HG02623 (cell line): ENCODE results near the gene RNF25.

ENCODE experiments used
- ATAC-seq: cut with Tn5 transposase; IDR thresholded peaks from one replicate; pipeline ENCODE4 v1.9.1; 2021; ENCODE audit warnings: moderate library complexity; ENCODE audit not compliant: unreplicated experiment

The RNF25 gene

GRCh38 chr2:218680061-218680460 is 8.3 kb upstream of the RNF25 start:
- ATAC-seq, result no peak

DNA sequence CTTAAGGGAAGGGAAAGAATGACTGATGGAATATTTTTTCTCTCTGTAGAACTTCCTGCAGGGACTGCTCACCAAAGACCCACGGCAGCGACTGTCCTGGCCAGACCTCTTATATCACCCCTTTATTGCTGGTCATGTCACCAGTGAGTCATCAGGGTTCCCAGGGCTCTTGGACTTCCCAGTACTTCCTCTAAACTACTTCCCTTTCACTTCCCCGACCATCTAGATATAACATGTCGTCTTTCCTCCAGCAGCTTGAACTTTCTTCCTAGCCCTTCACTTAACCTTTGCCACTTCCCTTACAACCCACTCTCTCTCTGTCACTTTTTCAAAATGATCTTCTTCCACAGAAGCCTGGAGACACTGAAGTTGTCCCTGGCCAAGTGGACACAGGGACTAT is 7.3 kb upstream of the RNF25 start:
- no peak for ATAC-seq

DNA sequence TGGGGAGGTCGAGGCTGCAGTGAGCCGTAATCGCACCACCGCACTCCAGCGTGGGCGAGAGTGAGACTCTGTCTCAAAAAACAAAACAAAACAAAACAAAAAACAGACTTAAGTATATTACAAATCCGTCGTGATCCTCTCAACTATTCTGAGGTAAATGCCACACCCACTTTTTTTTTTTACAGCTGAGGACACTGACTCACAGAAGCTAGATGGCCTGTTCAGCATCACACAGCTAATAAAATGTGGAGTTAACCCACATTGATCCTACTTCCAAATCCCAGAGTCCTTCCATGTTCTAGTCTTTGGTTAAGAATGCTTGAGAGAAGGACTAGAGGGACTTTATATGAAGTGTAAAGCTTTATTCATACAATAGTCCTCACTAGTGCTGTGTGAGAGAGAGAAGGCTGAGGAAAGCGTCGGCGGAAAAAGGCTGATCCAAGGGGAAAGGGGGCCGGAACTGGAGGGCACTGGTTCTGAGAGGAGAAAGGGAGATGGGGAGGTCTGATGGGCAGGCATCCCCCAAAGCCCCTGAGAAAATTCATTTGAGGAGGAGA is 627 bp downstream of the RNF25 start:
- ATAC-seq, result no peak

DNA sequence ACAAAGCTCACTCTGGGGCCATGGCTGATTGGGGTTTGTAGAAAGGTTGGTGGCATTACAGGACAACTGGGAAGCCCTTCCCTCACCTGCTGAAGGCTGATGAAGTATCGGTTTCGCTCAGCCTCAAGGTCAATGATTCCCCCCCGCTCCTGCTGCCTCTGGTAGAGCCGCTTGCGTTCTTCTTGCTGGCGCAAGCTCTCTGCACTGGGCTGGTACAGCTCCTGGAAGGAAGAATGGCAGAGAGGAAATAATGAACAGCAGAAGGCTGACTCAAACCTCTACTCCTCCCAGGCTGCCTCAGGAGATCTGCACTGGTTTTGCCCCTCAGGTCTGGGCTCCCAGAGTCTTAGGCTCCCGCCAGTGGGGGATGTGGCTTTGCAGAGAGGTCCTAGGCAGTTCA is 7.1 kb downstream of the RNF25 start:
- ATAC-seq, result no peak

GRCh38 chr2:218663901-218664300 is 7.9 kb downstream of the RNF25 start:
- no peak for ATAC-seq

- ATAC-seq, result no peak
These were observed 9.0 kb downstream of the RNF25 start for GRCh38 chr2:218662827-218663226.

DNA sequence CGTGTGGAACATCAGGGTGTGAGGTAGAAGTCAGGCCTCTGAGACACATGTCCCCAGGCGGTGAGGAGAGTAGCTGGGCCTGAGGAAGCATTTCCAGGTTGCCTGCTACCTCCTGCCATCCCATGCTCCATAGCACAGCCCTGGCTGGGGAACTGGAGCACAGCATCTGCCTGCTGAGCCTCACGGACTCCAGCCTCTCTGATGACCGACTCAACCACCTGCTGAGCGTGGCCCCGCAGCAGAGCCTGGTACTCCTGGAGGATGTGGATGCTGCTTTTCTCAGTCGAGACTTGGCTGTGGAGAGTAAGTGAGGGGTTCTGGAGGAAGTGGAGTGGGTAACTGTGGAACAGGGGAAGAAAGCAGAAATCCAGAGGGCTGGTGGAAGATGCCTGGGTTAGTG is 9.4 kb downstream of the RNF25 start:
- no peak for ATAC-seq

GRCh38 chr2:218659988-218660358 is 11.8 kb downstream of the RNF25 start:
- ATAC-seq, result no peak

DNA sequence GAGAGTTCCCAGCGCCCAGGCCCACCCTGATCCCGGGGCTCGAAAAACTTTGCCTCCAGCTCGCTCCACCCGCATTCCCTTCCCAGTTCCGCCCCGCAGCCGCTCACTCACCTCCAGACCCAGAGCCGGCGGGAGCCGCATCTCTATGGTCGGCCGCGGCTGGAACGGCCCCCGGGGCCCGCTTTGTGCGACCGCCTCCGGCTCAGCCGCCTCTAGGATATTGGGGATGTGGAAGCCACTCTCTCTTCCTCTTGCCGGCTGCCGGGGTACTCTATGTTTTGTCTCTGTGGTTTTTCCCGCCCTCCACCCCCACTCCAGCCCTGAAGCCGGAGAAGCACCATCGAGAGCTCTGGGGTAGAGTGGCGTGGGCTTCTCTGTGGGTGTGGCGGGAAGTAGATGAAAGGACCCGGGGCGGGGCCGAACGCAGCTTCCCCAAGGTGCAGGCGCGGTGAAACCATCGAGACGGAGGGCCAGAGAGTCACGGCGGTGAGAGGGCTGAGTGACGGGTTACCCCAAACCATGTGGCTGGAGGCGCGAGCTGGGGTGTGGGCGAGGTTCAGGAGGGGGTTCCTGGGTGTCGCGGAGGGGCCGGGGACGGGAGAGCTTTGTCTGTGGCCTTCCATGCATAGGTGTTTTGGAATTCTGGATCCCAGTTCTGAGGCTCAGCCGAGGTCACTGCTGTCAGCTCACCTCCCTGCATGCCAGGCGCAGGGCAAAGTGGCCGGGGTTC is 12.4 kb downstream of the RNF25 start, which contains the start of the genes BCS1L and ZNF142:
BCS1L (plus strand) TSS at position 426 of the 730 bp plus-strand sequence. CDS start 1,305 bp downstream, outside the sequence.
ZNF142 (minus strand) TSS at position 366 of the 730 bp plus-strand sequence. CDS start 3,194 bp downstream, outside the sequence.
- ATAC-seq, result peak; percentile 93

- ATAC-seq, result peak; percentile 27
These were observed 13.0 kb downstream of the RNF25 start for GRCh38 chr2:218658671-218659257.

- ATAC-seq, result no peak
These were observed 16.1 kb downstream of the RNF25 start for GRCh38 chr2:218655751-218656150.

DNA sequence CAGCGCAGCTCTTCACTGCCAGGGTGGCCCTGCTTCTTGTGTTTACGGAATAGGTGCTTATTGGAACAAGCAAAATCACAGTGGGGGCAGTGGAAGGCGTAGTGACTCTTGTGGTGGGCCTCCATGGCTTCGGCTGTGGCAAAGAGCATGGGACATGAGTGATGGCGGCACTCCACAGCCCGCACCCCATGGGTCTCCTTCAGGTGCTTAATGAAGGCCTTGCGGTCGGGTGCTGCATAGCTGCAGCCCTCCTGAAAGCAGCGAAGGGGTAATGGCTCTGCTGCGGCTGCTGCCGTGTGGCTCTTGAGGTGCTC is 23.1 kb downstream of the RNF25 start:
- ATAC-seq, result peak; percentile 23

- ATAC-seq, result peak; percentile 44
These were observed 23.6 kb downstream of the RNF25 start for GRCh38 chr2:218648088-218648786.

DNA sequence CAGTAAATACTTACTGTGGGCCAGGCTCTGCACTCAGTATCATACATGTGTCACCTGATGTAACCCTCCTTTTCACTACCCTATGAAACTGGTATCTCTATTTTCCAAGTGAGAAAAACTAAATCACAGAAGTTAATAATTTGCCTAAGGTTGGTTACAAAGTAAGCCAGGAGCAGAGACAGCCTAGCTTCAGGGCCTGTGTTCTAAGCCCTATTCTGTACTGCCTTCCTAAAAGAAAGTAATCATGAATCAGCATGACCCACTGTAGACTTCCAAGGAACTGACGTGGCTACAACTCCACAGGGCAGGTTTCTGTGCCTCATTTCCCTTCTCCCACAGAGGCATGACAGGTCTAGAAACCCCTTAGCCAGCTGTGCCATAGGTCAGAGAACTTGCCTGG is 26.7 kb downstream of the RNF25 start:
- no peak for ATAC-seq

GRCh38 chr2:218644721-218645120 is 27.1 kb downstream of the RNF25 start:
- no peak for ATAC-seq

GRCh38 chr2:218643751-218644310 is 28.0 kb downstream of the RNF25 start:
- ATAC-seq, result no peak

- ATAC-seq, result no peak
These were observed 29.0 kb downstream of the RNF25 start for GRCh38 chr2:218642786-218643185.

DNA sequence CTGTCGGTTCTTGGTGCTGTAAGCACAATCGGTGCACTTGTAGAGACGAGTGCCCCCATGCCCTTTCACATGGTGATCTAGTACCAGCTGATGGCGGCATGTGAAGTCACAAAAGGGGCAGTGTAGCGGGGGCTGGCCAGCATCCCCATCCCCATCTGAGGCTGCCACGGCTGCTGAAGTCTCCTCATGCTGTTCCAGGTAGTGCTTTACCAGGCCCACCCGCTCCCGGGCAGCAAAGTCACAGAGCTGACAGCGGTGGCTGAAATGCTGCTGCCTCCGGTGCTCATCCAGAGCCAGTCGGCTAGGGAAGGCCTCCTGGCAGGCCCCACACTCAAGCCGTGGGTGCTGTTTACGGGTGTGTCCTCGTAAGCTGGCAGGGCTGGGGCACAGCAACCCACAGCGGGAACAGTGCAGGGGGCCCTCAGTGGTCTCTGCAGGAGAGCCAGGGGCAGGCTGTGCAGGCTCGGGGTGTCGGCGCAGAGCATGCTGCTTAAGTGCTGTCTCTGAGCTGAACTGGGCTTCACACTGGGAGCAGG is 29.6 kb downstream of the RNF25 start:
- no peak for ATAC-seq

DNA sequence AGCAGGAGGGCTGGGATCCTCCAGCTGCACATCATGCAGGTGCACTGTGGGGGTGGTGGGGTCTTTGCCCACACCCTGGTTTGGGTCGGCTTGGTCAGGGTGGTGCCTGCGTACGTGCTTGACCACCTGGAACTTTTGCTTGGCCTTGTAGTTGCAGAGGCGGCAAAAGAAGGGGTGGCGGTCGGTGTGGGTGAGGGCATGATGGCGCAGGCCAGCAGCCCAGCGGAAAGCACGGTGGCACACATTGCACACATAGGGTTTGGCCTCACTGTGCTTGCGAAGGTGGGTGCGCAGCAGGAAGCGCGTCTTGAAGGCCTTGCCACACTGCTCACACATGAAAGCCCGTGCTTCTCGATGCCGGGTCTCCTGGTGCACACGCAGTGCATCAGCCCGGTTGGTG is 33.4 kb downstream of the RNF25 start:
- no peak for ATAC-seq

DNA sequence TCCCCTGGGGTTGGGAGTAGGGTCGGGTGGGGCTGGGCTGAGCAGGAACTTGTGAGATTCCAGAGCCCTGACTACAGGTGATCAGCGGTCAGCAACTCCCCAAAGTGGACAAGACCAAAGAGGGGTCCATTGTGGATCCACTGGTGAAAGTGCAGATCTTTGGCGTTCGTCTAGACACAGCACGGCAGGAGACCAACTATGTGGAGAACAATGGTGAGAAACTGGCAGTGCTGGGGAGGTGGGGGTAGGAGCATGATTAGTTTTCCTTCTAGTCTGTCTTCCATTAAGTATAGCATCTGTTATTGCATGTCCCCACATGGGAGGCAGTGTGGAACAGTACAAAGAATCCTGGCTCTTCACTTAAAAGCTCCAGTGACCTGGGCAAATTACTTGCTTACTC is 36.1 kb downstream of the RNF25 start:
- no peak for ATAC-seq

GRCh38 chr2:218631837-218632236 is 40.0 kb downstream of the RNF25 start:
- no peak for ATAC-seq
